HPDE6-E6E7 (cell line): ENCODE results near the gene MBOAT2.

Source experiments
- DNase-seq: peaks from one replicate; pipeline ENCODE4 v3.0.0; 2011; ENCODE audit warnings: missing footprints; ENCODE audit errors: extremely low spot score

The MBOAT2 gene

GRCh38 chr2:8821276-8822217 lies 181.9 kb downstream of the MBOAT2 start:
- no peak for DNase-seq

DNA sequence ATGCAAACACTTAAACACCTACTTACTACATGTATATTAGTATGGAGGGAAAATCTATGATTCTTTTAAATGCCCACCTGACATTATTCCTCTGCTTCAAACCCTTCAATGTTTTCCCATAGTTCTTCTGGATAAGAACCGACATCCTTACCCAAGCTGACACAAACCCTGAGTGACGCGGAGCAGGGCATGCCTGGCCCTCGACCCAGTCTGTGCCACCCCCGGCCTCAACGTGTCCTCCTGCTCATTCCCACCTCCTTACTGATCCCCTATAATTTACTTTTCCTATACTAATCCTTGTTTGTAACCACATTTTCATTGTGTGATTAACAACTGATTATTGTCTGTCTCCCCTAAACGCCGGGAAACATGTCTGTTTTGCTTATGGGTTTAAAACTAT lies 183.5 kb downstream of the MBOAT2 start:
- no peak for DNase-seq

DNA sequence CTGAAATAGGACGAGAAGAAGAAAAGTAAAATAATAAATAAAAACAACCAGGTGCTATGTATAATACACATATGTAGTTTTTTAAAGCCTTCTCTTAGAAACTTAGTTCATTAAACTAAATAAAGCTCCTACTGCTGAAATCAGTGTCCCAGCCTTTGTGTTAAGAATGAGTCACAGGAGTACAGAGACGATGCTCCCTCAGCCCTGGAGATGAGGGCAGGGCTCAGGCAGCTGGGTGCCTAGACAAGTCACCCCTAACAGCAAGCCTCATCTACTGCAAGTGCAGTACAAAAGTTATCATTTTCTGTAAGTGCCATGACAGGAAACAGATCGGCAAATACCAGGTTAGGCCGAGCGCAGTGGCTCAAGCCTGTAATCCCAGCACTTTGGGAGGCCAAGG lies 184.3 kb downstream of the MBOAT2 start:
- DNase-seq, result no peak

GRCh38 chr2:8817221-8817620 lies 186.3 kb downstream of the MBOAT2 start:
- no peak for DNase-seq

- DNase-seq, result no peak
These were observed 196.4 kb downstream of the MBOAT2 start for GRCh38 chr2:8806885-8807704.

GRCh38 chr2:8805278-8806210 lies 197.9 kb downstream of the MBOAT2 start:
- DNase-seq, result no peak

DNA sequence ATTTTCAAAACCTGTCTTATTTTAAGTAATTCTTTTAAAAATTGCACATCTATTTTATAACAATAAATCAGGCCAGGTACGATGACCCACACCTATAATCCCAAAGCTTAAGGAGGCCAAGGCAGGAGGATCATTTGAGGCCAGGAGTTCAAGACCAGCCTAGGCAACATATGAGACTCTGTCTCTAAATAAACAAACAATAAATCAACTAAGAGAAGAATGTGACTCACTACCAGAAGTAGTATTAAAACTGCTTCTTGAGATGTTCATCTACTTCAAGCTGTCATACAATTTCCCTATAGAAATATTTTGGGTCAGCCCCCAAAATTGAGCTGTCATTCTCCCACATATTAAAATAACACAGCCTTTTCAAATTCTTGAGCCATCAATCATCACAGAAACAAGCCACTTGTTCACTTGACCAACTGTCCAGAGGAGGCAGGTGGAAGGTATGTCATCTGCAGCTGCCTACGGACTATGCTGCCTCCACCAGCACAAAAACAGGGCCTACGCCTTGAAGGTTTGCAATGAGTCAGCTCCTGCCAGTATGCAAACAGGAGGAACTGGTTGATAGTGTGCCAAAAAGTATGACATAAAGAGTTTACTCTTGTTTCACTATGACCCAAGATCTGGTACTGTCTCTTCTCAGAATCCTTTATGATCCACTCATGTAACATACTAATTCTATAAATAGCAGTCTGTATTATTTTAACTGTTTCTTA lies 199.7 kb downstream of the MBOAT2 start:
- DNase-seq, result peak; percentile 91

DNA sequence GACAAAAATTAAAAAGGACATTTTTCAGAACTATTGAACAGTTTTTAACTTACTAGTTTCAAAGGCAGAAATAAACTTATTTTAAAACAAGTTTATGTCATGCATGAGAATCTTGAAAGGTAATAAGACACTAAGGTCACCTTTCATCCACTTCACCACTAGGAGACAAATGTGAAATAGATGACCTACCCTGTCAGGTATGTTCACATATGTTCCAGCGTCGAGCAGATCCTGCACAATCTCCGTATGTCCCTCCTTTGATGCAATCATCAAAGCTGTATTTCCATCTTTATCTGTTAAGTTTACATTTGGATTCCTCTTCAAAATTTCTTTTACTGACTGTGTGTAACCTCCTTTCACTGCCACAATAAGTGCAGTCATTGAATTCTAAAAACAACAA lies 200.7 kb downstream of the MBOAT2 start:
- DNase-seq, result no peak
